Sigmoid colon (tissue), 7 donors: Measurements from ENCODE around the gene KLRD1. TPM values are rescaled to one million over a fixed set of nuclear protein-coding genes. Genes with fewer than 3 reads are reported as not detected.
A peak's percentile ranks its signal among the peaks of the same experiment; 100 is the strongest.
"Not testable (repeated sequence)": the region's sequence is repeated elsewhere in the genome, so short reads cannot be mapped to it uniquely, and the experiment has no call there.

Experiments used
- DNase-seq: peaks from one replicate; pipeline ENCODE4 v3.0.0-alpha.2; 2019
- H3K27ac ChIP-seq, 4 donors: fragments of 200-600 bp; sonication (generic); one replicate each; pipeline ENCODE4 v1.5.1; 2016 to 2019; ENCODE audit warnings: mild to moderate bottlenecking in 1 of 4
- H3K27me3 ChIP-seq, 3 donors: fragments of 200-600 bp; sonication (generic); one replicate each; pipeline ENCODE4 v1.5.1; 2019; ENCODE audit warnings: mild to moderate bottlenecking in 1 of 3
- H3K36me3 ChIP-seq, 4 donors: fragments of 200-600 bp; sonication (generic); one replicate each; pipeline ENCODE4 v1.5.1; 2016 to 2019
- H3K4me1 ChIP-seq, 4 donors: fragments of 200-600 bp; sonication (generic); one replicate each; pipeline ENCODE4 v1.5.1; 2017 to 2019
- H3K4me3 ChIP-seq, 4 donors: fragments of 200-600 bp; sonication (generic); one replicate each; pipeline ENCODE4 v1.5.1; 2017 to 2019; ENCODE audit warnings: mild to moderate bottlenecking in 2 of 4, moderate library complexity in 1 of 4
- H3K9me3 ChIP-seq, 4 donors: fragments of 200-600 bp in 3 of 4; sonication (generic) in 3 of 4; one replicate each; pipeline versions ENCODE4 v1.5.1 to v1.6.1; 2013 to 2019
- CTCF ChIP-seq, 4 experiments: fragments of 450-650 bp in 3 of 4; fragments of 200-600 bp in 1 of 4; IDR thresholded peaks; one replicate each; pipeline ENCODE4 v1.5.1; 2016 to 2019; ENCODE audit warnings: antibody characterized with exemption in 4 of 4, mild to moderate bottlenecking in 3 of 4, moderate library complexity in 2 of 4
- EP300 ChIP-seq, 4 donors: sonication (generic); formaldehyde crosslinking; IDR thresholded peaks; one replicate each; pipeline ENCODE4 v1.6.1; 2017; ENCODE audit warnings: antibody characterized with exemption in 4 of 4
- POLR2A ChIP-seq, 2 donors: fragments of 450-650 bp; IDR thresholded peaks; one replicate each; pipeline ENCODE4 v1.6.1; 2016; ENCODE audit warnings: antibody characterized with exemption in 2 of 2, mild to moderate bottlenecking in 2 of 2, moderate library complexity in 2 of 2
- POLR2AphosphoS5 ChIP-seq, 4 donors: sonication (generic); formaldehyde crosslinking; IDR thresholded peaks; one replicate each; pipeline ENCODE4 v1.6.1; 2017; ENCODE audit warnings: antibody characterized with exemption in 4 of 4
- WGBS, 2 donors: extraction: QIAGEN DNeasy Blood & Tissue Kit; methylation state at CpG; one replicate each; pipeline ENCODE4 v1.1.7; 2013; 5-methylcytosine and 5-hydroxymethylcytosine counted together
- intact Hi-C: fragments of 100-400 bp; cut with DNase I; formaldehyde crosslinking; loops from one replicate; pipeline ENCODE4 v1.15.1; 2023
- polyA plus RNA-seq, 3 donors: library from polyadenylated mRNA; stranded (reverse); fragments of 200-250 nt; gene quantifications; one replicate each; pipeline ENCODE4 v1.2.3, GENCODE V29; 2013
- total RNA-seq, 4 donors: library from RNA; depleted of rRNA; stranded (reverse); fragments of >200 nt; gene quantifications; one replicate each; pipeline ENCODE4 v1.1.0, GENCODE V29; 2016
- donor health status: healthy with polysubstance abuse.
- donor health status: Bipolar disorder and iron deficiency.
- donor health status: healthy.

KLRD1 gene
- total and polyA plus RNA-seq, 7 donors = 0.54 to 3.6 (median 1.2) TPM; not detected in 1

- whole genome bisulfite sequencing, 2 donors = 5 to 15% methylated on average over 19 of the region's 19 CpGs
These were observed 56.5 kb downstream of the KLRD1 start for GRCh38 chr12:10363914-10364814.

GRCh38 chr12:10364815-10365622, 57.3 kb downstream of the KLRD1 start:
- H3K27ac ChIP-seq = peak overlapping the region; percentile 89 to 94 (median 90)
- TF ChIP-seq CTCF (IDR thresholded peaks at IDR 0.05) = no peak
- no peak for TF ChIP-seq EP300 (IDR thresholded peaks at IDR 0.05)
- peak in 3 of 4 donors; percentile 45 to 52 (median 49) for TF ChIP-seq POLR2AphosphoS5 (IDR thresholded peaks at IDR 0.05)
- H3K36me3 ChIP-seq = no peaks in the 10 kb centered on the region
- no peaks in the 10 kb centered on the region for H3K9me3 ChIP-seq
- peak; percentile 79 for DNase-seq
- H3K4me3 ChIP-seq = peak overlapping the region; percentile 45 to 65 (median 59)
- H3K27me3 ChIP-seq = no peaks in the 10 kb centered on the region
- intact Hi-C loops = loop anchor here (2.0 to 10.0 kb wide), 4 partner anchors 150 to 810 kb away; partner anchors contain the start of genes MAGOHB, SMIM10L1 and YBX3
- H3K4me1 ChIP-seq = peaks cover 0 to 35% (median 31%) of the 10 kb centered on the region in 4 donors
- WGBS, 2 donors = 1% methylated on average over 15 of the region's 15 CpGs

More at GRCh38 chr12:10363914-10364814, 56.5 kb downstream of the KLRD1 start:
- Histone ChIP-seq H3K4me3 (peak overlapping the region; percentile 45 to 65 (median 59)), H3K36me3 (no peaks in the 10 kb centered on the region), H3K9me3 (no peaks in the 10 kb centered on the region), H3K27me3 (no peaks in the 10 kb centered on the region), H3K27ac (peak overlapping the region; percentile 89 to 94 (median 90)), H3K4me1 (peaks cover 0 to 35% (median 31%) of the 10 kb centered on the region in 4 donors)
- intact Hi-C loops = loop anchor here (2.0 to 10.0 kb wide), 4 partner anchors 149 to 811 kb away; partner anchors contain the start of genes MAGOHB, SMIM10L1 and YBX3
- TF ChIP-seq EP300 (IDR thresholded peaks at IDR 0.05) = no peak
- peak; percentile 24 to 44 (median 32) for TF ChIP-seq POLR2AphosphoS5 (IDR thresholded peaks at IDR 0.05)
- peak in 1 of 2 donors; percentile 31 for TF ChIP-seq POLR2A (IDR thresholded peaks at IDR 0.05)
- DNase-seq = peak; percentile 72

DNA sequence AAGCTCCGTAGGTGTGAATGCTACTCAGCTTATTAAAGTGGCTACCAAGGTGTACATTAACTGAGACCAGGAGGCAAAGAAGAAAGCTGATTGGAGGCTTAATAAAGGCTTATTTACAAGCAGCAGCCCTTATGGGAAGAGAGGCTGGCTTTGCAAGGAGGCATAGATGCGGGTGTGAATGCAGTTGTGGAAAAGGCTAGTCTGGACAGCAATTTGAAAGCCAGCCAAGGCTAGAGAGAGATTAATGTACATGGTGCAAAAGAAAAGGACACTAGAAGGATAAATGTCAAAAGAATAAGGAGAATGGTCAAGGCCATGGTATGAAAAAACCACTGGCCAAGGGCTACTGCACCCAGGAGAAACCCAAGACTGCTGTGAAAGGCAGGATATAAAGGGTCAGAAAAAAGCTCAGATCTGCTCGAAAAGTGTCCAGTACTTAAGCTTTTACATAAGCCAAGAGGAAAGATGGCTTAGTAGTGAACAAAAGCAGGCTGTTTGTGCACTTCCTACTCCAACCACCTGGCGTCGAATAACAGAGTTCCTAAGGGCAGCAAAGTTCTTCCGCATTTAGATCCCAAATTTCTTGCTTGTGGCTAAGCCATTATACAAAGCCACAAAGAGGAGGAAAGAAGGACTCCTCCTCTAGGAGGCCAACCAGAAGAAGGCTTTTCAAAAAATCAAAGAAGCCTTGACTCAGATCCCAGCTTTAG, 58.2 kb downstream of the KLRD1 start:
- peak overlapping the region; percentile 89 to 94 (median 90) for H3K27ac ChIP-seq
- H3K9me3 ChIP-seq = no peaks in the 10 kb centered on the region
- intact Hi-C loops = loop anchor here (2.0 to 10.0 kb wide), 3 partner anchors 151 to 809 kb away; partner anchors contain the start of genes SMIM10L1 and YBX3
- no peaks in the 10 kb centered on the region for H3K36me3 ChIP-seq
- WGBS, 2 donors = 10 to 34% methylated on average over 6 of the region's 6 CpGs
- no peak for DNase-seq
- H3K27me3 ChIP-seq = no peaks in the 10 kb centered on the region
- H3K4me3 ChIP-seq = peak overlapping the region; percentile 45 to 65 (median 59)
- TF ChIP-seq POLR2AphosphoS5 (IDR thresholded peaks at IDR 0.05) (no peak), POLR2A (IDR thresholded peaks at IDR 0.05) (no peak), EP300 (IDR thresholded peaks at IDR 0.05) (no peak), CTCF (IDR thresholded peaks at IDR 0.05) (peak in 1 of 4 experiments; percentile 24)
- peaks cover 0 to 35% (median 31%) of the 10 kb centered on the region in 4 donors for H3K4me1 ChIP-seq

DNA sequence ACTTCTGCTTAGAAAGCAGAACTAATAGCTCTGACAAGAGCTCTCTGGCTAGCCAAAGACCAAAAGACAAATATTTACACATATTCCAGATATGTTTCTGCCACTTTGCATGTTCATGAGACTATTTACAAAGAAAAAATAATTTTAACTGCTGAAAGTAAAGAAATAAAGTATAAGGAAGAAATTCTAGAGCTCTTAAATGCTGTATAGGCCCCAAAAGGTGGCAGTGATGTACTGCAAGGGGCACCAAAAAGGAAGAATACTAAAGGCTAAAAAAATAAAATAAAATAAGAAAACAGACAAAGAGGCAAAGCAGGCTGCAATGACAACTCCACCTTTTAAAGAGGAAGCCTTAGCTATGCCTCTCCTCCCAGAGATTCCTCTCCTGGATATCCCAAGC, 59.2 kb downstream of the KLRD1 start:
- intact Hi-C loops = loop anchor here (10.0 kb wide), 2 partner anchors 358 to 808 kb away; partner anchors contain the start of genes SMIM10L1 and YBX3
- Histone ChIP-seq H3K36me3 (no peaks in the 10 kb centered on the region), H3K9me3 (no peaks in the 10 kb centered on the region), H3K4me3 (no peak overlapping the region), H3K27me3 (no peaks in the 10 kb centered on the region), H3K4me1 (peaks cover 0 to 35% (median 31%) of the 10 kb centered on the region in 4 donors), H3K27ac (peak overlapping the region; percentile 89 to 94 (median 90))
- no peak for DNase-seq
- no peak for TF ChIP-seq POLR2AphosphoS5 (IDR thresholded peaks at IDR 0.05)
- TF ChIP-seq EP300 (IDR thresholded peaks at IDR 0.05) = no peak
- no peak for TF ChIP-seq POLR2A (IDR thresholded peaks at IDR 0.05)
- TF ChIP-seq CTCF (IDR thresholded peaks at IDR 0.05) = no peak

- intact Hi-C loops = loop anchor here (10.0 kb wide), 2 partner anchors 357 to 807 kb away; partner anchors contain the start of genes SMIM10L1 and YBX3
- H3K36me3 ChIP-seq, H3K9me3 ChIP-seq, H3K27me3 ChIP-seq, DNase-seq, H3K4me3 ChIP-seq: not testable (repeated sequence)
- 74 to 88% methylated on average over 4 of the region's 4 CpGs for WGBS, 2 donors
- H3K27ac ChIP-seq = peak overlapping the region in 1 of 4 donors; percentile 92
- H3K4me1 ChIP-seq = peaks cover 0 to 29% (median 25%) of the 10 kb centered on the region in 4 donors
These were observed 60.0 kb downstream of the KLRD1 start for GRCh38 chr12:10367714-10368113.
